HepG2 (cell line): Measurements from ENCODE around the gene DCN. TPM values are rescaled to one million over a fixed set of nuclear protein-coding genes. Genes with fewer than 3 reads are reported as not detected.

Source experiments
- ATAC-seq: fragments of 200-7000 bp; cut with Tn5 transposase; 3 replicates; pipeline ENCODE4 v1.9.1; 2020; ENCODE audit warnings: mild to moderate bottlenecking, moderate library complexity
- BruUV-seq: library from RNA; stranded (reverse); fragments of 400-500 nt; replicated peaks from 2 replicates; lab custom pipeline; 2021; lab: Mats Ljungman, UMichigan
- CTCF ChIA-PET: fragments of 300-600 bp; formaldehyde crosslinking; extraction: SDS; loops from one replicate; lab custom pipeline; 2021; ENCODE audit warnings: low total read pairs, inconsistent platforms, low intra/inter-chr PET ratio; lab: Yijun Ruan, JAX
- POLR2A ChIA-PET: fragments of 350-600 bp; sonication (Branson Sonifier 250); formaldehyde crosslinking; loops from one replicate; lab custom pipeline; 2020; ENCODE audit warnings: antibody characterized with exemption, inconsistent platforms; lab: Yijun Ruan, JAX
- DNase-seq: peaks from one replicate; pipeline ENCODE4 v3.0.0-alpha.2; 2015; ENCODE audit warnings: low spot score
- FAIRE-seq: peaks from 3 replicates; lab custom pipeline; 2011; peaks lifted over from hg19 to GRCh38; lab: Jason Lieb, UNC
- H2AFZ ChIP-seq: one replicate; pipeline ENCODE4 v1.6.1; 2011; ENCODE audit warnings: low read length, inconsistent platforms
- H3K27ac ChIP-seq: fragments of 300-600 bp; 3 replicates; pipeline ENCODE4 v1.8.0; 2011; ENCODE audit warnings: mixed run types, mild to moderate bottlenecking, mixed read lengths, low read length, inconsistent platforms; ENCODE audit not compliant: insufficient read depth; ENCODE audit errors: extremely low read length
- H3K27me3 ChIP-seq, 2 experiments: fragments of 200-600 bp in 1 of 2; 2 replicates in 1 of 2; 3 replicates in 1 of 2; pipeline versions ENCODE4 v1.6.0 to v1.8.0; 2011; ENCODE audit warnings: low read length in 2 of 2, mild to moderate bottlenecking in 2 of 2, moderate library complexity in 2 of 2, inconsistent platforms in 1 of 2; ENCODE audit not compliant: insufficient read depth in 2 of 2, control insufficient read depth in 1 of 2
- H3K36me3 ChIP-seq, 2 experiments: fragments of 200-600 bp in 1 of 2; replicated peaks in 1 of 2; 2 replicates in 1 of 2; 3 replicates in 1 of 2; pipeline versions ENCODE4 v1.5.1 to v1.8.0; 2011; ENCODE audit warnings: low read length in 2 of 2, inconsistent platforms in 1 of 2; ENCODE audit not compliant: insufficient read depth in 2 of 2, control insufficient read depth in 1 of 2
- H3K4me1 ChIP-seq: 2 replicates; pipeline ENCODE4 v1.5.1; 2012; ENCODE audit warnings: low read length, inconsistent platforms; ENCODE audit not compliant: insufficient read depth
- H3K4me2 ChIP-seq: 2 replicates; pipeline ENCODE4 v1.6.0; 2011; ENCODE audit warnings: low read depth, low read length, inconsistent platforms
- H3K4me3 ChIP-seq, 3 experiments: fragments of 200-600 bp in 1 of 3; sonication (generic), shearing (Covaris generic) in 1 of 3; replicated peaks in 1 of 3; 2 replicates each; pipeline ENCODE4 v1.5.1; 2011 to 2016; ENCODE audit warnings: low read length in 3 of 3, inconsistent platforms in 2 of 3, low read depth in 2 of 3, mild to moderate bottlenecking in 2 of 3, control low read depth in 1 of 3, mixed read lengths in 1 of 3; ENCODE audit not compliant: insufficient read depth in 1 of 3
- H3K79me2 ChIP-seq: one replicate; pipeline ENCODE4 v1.6.1; 2011; ENCODE audit warnings: low read length, inconsistent platforms; ENCODE audit not compliant: insufficient read depth
- H3K9ac ChIP-seq: 2 replicates; pipeline ENCODE4 v1.6.0; 2011; ENCODE audit warnings: mild to moderate bottlenecking, low read depth, low read length, inconsistent platforms; ENCODE audit not compliant: insufficient read depth
- H3K9me3 ChIP-seq: 2 replicates; pipeline ENCODE4 v1.5.1; 2012; ENCODE audit warnings: mild to moderate bottlenecking, low read length
- H4K20me1 ChIP-seq: 2 replicates; pipeline ENCODE4 v1.6.0; 2011; ENCODE audit warnings: inconsistent platforms, mild to moderate bottlenecking, low read length, moderate library complexity; ENCODE audit not compliant: insufficient read depth
- ATRX ChIP-seq: sonication (generic); formaldehyde crosslinking; IDR thresholded peaks from 2 replicates; pipeline ENCODE4 v1.4.0; 2020; ENCODE audit warnings: missing genetic modification reagents, borderline replicate concordance
- NFE2 ChIP-seq: sonication (generic); formaldehyde crosslinking; IDR thresholded peaks from 2 replicates; pipeline ENCODE4 v1.4.0; 2020; ENCODE audit warnings: missing genetic modification reagents
- SP1 ChIP-seq, 2 experiments: fragments of 450-650 bp in 1 of 2; sonication (generic) in 1 of 2; formaldehyde crosslinking in 1 of 2; IDR thresholded peaks; 2 replicates each; pipeline versions ENCODE4 v1.4.0 to v1.6.1; 2016 to 2020; ENCODE audit warnings: missing genetic modification reagents in 1 of 2
- ZBTB10 ChIP-seq: sonication (generic); formaldehyde crosslinking; IDR thresholded peaks from 2 replicates; pipeline ENCODE4 v1.4.0; 2020; ENCODE audit warnings: missing genetic modification reagents, borderline replicate concordance
- ZNF136 ChIP-seq: sonication (generic); formaldehyde crosslinking; IDR thresholded peaks from 2 replicates; pipeline ENCODE4 v1.8.1; 2022; ENCODE audit warnings: low read depth, mild to moderate bottlenecking, moderate library complexity, missing genetic modification reagents
- ZNF407 ChIP-seq: sonication (generic); formaldehyde crosslinking; IDR thresholded peaks from one replicate; pipeline ENCODE4 v1.5.1; 2020; ENCODE audit warnings: mild to moderate bottlenecking, missing genetic modification reagents; ENCODE audit errors: not compliant biosample characterization
- ZNF616 ChIP-seq: sonication (generic); formaldehyde crosslinking; IDR thresholded peaks from 2 replicates; pipeline ENCODE4 v1.5.0; 2020; ENCODE audit warnings: low read depth, mild to moderate bottlenecking, missing genetic modification reagents
- ZNF770 ChIP-seq: sonication (generic); formaldehyde crosslinking; IDR thresholded peaks from 2 replicates; pipeline ENCODE4 v1.5.0; 2020; ENCODE audit warnings: mild to moderate bottlenecking, missing genetic modification reagents
- ZNF879 ChIP-seq: sonication (generic); formaldehyde crosslinking; IDR thresholded peaks from 2 replicates; pipeline ENCODE4 v1.8.1; 2023; ENCODE audit warnings: missing genetic modification reagents
- WGBS: methylation state at CpG from one replicate; pipeline ENCODE4 v1.1.6; 2017; ENCODE audit warnings: low lambda C conversion rate; 5-methylcytosine and 5-hydroxymethylcytosine counted together
- in situ Hi-C: cut with HindIII; loops from 2 replicates; pipeline ENCODE4 v1.10.0; 2017; ENCODE audit warnings: low pct_unique_long_range_greater_than_20kb; ENCODE audit not compliant: extremely low pct_ligation_motif_present
- intact Hi-C: fragments of 100-400 bp; cut with micrococcal nuclease; formaldehyde crosslinking; loops from one replicate; pipeline ENCODE4 v1.10.0; 2022; ENCODE audit not compliant: unreplicated experiment
- polyA plus RNA-seq, 8 experiments: library from polyadenylated mRNA; depleted of rRNA in 3 of 8; stranded (reverse) in 7 of 8; unstranded in 1 of 8; fragments of >200 nt; fragmentation: Illumina TruSeq in 4 of 8; extraction: Trizol in 4 of 8; gene quantifications; 2 replicates each; pipeline versions ENCODE4 v1.2.1 to v1.2.3, GENCODE V29; 2011 to 2016; ENCODE audit warnings: low read depth in 4 of 8, missing spikeins in 1 of 8, mixed read lengths in 1 of 8; ENCODE audit not compliant: insufficient read depth in 1 of 8
- total RNA-seq, 5 experiments: library from RNA; depleted of rRNA; stranded (reverse); fragments of >200 nt; fragmentation: Illumina TruSeq; extraction: Trizol; gene quantifications; 2 replicates each; pipeline ENCODE4 v1.2.3, GENCODE V29; 2016; ENCODE audit warnings: low read depth in 1 of 5

Gene DCN
- total and polyA plus RNA-seq, 2 of the 13 experiments (the other 11 are each of a cell fraction or from before 2014, with no cell fraction given) = not detected

- no peak for TF ChIP-seq ZNF407
- no peak for TF ChIP-seq ZNF879 (CRISPR knock-in tag)
- TF ChIP-seq ATRX = no peak
Observed at GRCh38 chr12:91179966-91180561, 2.6 kb downstream of the DCN start (continued).

- no peaks in the 10 kb centered on the region for H3K9me3 ChIP-seq
- POLR2A ChIA-PET = no interaction called here
- BruUV-seq = no TSS peak
- intact Hi-C loops (no loop called here), in situ Hi-C loops (no loop called here)
- H3K27me3 ChIP-seq = no peaks in the 10 kb centered on the region
- 8% methylated on average over 7 of the region's 7 CpGs for WGBS
- DNase-seq (no peak), ATAC-seq (no peak), FAIRE-seq (no peak)
- no peaks in the 10 kb centered on the region for H3K4me1 ChIP-seq
- H3K36me3 ChIP-seq = no peaks in the 10 kb centered on the region
- no peaks in the 10 kb centered on the region for H4K20me1 ChIP-seq
- CTCF ChIA-PET = no interaction called here
- H3K9ac ChIP-seq = no peak overlapping the region
- H3K27ac ChIP-seq = no peak overlapping the region
- no peak overlapping the region for H2AFZ ChIP-seq
- no peaks in the 10 kb centered on the region for H3K79me2 ChIP-seq
- no peak overlapping the region for H3K4me2 ChIP-seq
- H3K4me3 ChIP-seq = no peak overlapping the region
- no peak for TF ChIP-seq ZBTB10 (CRISPR knock-in tag)
- no peak for TF ChIP-seq NFE2 (CRISPR knock-in tag)
- no peak for TF ChIP-seq ZNF136 (CRISPR knock-in tag)
- TF ChIP-seq ZNF770 = no peak
- no peak for TF ChIP-seq SP1 (IDR thresholded peaks at IDR 0.05)
- no peak for TF ChIP-seq SP1 (CRISPR knock-in tag; IDR thresholded peaks at IDR 0.05)
- no peak for TF ChIP-seq ZNF616 (CRISPR knock-in tag)
Observed at GRCh38 chr12:91179315-91179714, 3.3 kb downstream of the DCN start.
